WTC11 (cell line): ENCODE results near the gene ACRV1. TPM values are rescaled to one million over a fixed set of nuclear protein-coding genes. Genes with fewer than 3 reads are reported as not detected.

Experiments used
- ATAC-seq: fragments of 200-7000 bp; cut with Tn5 transposase; 2 replicates; pipeline ENCODE4 v1.10.0; 2021; ENCODE audit warnings: mild to moderate bottlenecking, moderate library complexity
- CTCF ChIA-PET: fragments of 300-600 bp; sonication (Branson Sonifier 250); formaldehyde crosslinking; loops from one replicate; lab custom pipeline; 2021; ENCODE audit warnings: antibody characterized with exemption; lab: Charles Lee
- POLR2A ChIA-PET: fragments of 350-600 bp; sonication (Branson Sonifier 250); formaldehyde crosslinking; loops from one replicate; lab custom pipeline; 2021; ENCODE audit warnings: antibody characterized with exemption; lab: Charles Lee
- DNase-seq: peaks from one replicate; pipeline ENCODE4 v3.0.0; 2021; ENCODE audit warnings: low spot score
- H3K27ac Mint-ChIP-seq: 2 replicates; pipeline ENCODE4 v1.8.0; 2021; ENCODE audit warnings: mixed read lengths
- H3K27me3 Mint-ChIP-seq: 2 replicates; pipeline ENCODE4 v1.8.0; 2021; ENCODE audit warnings: low read depth, mild to moderate bottlenecking, moderate library complexity, mixed read lengths
- H3K36me3 Mint-ChIP-seq: 2 replicates; pipeline ENCODE4 v1.8.0; 2021; ENCODE audit warnings: mixed read lengths
- H3K4me1 Mint-ChIP-seq: 2 replicates; pipeline ENCODE4 v1.8.0; 2022; ENCODE audit warnings: mixed read lengths
- H3K4me3 Mint-ChIP-seq: 2 replicates; pipeline ENCODE4 v1.8.0; 2021; ENCODE audit warnings: mild to moderate bottlenecking, moderate library complexity, mixed read lengths
- H3K9me3 Mint-ChIP-seq: 2 replicates; pipeline ENCODE4 v1.8.0; 2021; ENCODE audit warnings: mixed read lengths
- AFF4 ChIP-seq: sonication (generic); formaldehyde crosslinking; IDR thresholded peaks from 2 replicates; pipeline ENCODE4 v1.8.1; 2023; ENCODE audit warnings: mild to moderate bottlenecking, missing genetic modification reagents, borderline replicate concordance
- ATF2 ChIP-seq: sonication (generic); formaldehyde crosslinking; IDR thresholded peaks from 2 replicates; pipeline ENCODE4 v1.8.1; 2022; ENCODE audit warnings: low read depth, missing genetic modification reagents, borderline replicate concordance
- CREB1 ChIP-seq: sonication (generic); formaldehyde crosslinking; IDR thresholded peaks from 2 replicates; pipeline ENCODE4 v1.8.0; 2023; ENCODE audit warnings: mild to moderate bottlenecking, missing genetic modification reagents
- ERG ChIP-seq: fragments of 250-450 bp; sonication (Bioruptor Pico); IDR thresholded peaks from 2 replicates; pipeline ENCODE4 v1.8.0; 2021; ENCODE audit warnings: mild to moderate bottlenecking
- NR2C2 ChIP-seq: sonication (generic); formaldehyde crosslinking; IDR thresholded peaks from 2 replicates; pipeline ENCODE4 v1.8.0; 2022; ENCODE audit warnings: mild to moderate bottlenecking, missing genetic modification reagents
- PRRX2 ChIP-seq: fragments of 250-450 bp; sonication (Bioruptor Pico); IDR thresholded peaks from 2 replicates; pipeline ENCODE4 v1.8.0; 2021; ENCODE audit warnings: mild to moderate bottlenecking
- SMAD4 ChIP-seq: sonication (generic); formaldehyde crosslinking; IDR thresholded peaks from 2 replicates; pipeline ENCODE4 v1.8.0; 2022; ENCODE audit warnings: mild to moderate bottlenecking, missing genetic modification reagents
- SP1 ChIP-seq: sonication (generic); formaldehyde crosslinking; conservative IDR thresholded peaks from 2 replicates; pipeline ENCODE4 v1.8.1; 2022; ENCODE audit warnings: missing genetic modification reagents
- STAT6 ChIP-seq: sonication (generic); formaldehyde crosslinking; conservative IDR thresholded peaks from 2 replicates; pipeline ENCODE4 v1.8.1; 2023; ENCODE audit warnings: mild to moderate bottlenecking, low read depth, missing genetic modification reagents, moderate library complexity
- TEAD1 ChIP-seq: sonication (generic); formaldehyde crosslinking; IDR thresholded peaks from 2 replicates; pipeline ENCODE4 v1.8.0; 2022; ENCODE audit warnings: mild to moderate bottlenecking, missing genetic modification reagents
- TP53 ChIP-seq: sonication (generic); formaldehyde crosslinking; IDR thresholded peaks from 2 replicates; pipeline ENCODE4 v1.8.1; 2023; ENCODE audit warnings: mild to moderate bottlenecking, missing genetic modification reagents
- ZBTB43 ChIP-seq: sonication (generic); formaldehyde crosslinking; IDR thresholded peaks from 2 replicates; pipeline ENCODE4 v1.8.1; 2023; ENCODE audit warnings: mild to moderate bottlenecking, missing genetic modification reagents
- ZMAT4 ChIP-seq: fragments of 250-450 bp; sonication (Bioruptor Pico); IDR thresholded peaks from 2 replicates; pipeline ENCODE4 v1.9.0; 2021; ENCODE audit warnings: mild to moderate bottlenecking
- ZNF121 ChIP-seq: sonication (generic); formaldehyde crosslinking; IDR thresholded peaks from 2 replicates; pipeline ENCODE4 v1.8.0; 2023; ENCODE audit warnings: missing genetic modification reagents
- ZNF416 ChIP-seq: fragments of 250-450 bp; sonication (Bioruptor Pico); IDR thresholded peaks from 2 replicates; pipeline ENCODE4 v1.9.0; 2021; ENCODE audit warnings: mild to moderate bottlenecking, inconsistent platforms
- ZNF423 ChIP-seq: fragments of 250-450 bp; sonication (Bioruptor Pico); IDR thresholded peaks from 2 replicates; pipeline ENCODE4 v2.1.2; 2022; ENCODE audit warnings: mild to moderate bottlenecking, moderate library complexity
- total RNA-seq: library from RNA; stranded (reverse); gene quantifications from 3 replicates; pipeline ENCODE4 v1.2.3, GENCODE V29; 2021

Gene ACRV1
- total RNA-seq, 1 experiment from 2014 or later: not detected

GRCh38 chr11:125688066-125688465 lies 7.4 kb upstream of the ACRV1 start:
- Mint-ChIP-seq H3K4me3 (no peak overlapping the region), H3K9me3 (peaks cover 24% of the 10 kb centered on the region), H3K27ac (no peak overlapping the region), H3K36me3 (peaks cover 40% of the 10 kb centered on the region), H3K4me1 (peaks cover 34% of the 10 kb centered on the region), H3K27me3 (no peaks in the 10 kb centered on the region; the same call in 1 of the 2 replicates)
- POLR2A ChIA-PET: interaction anchor here (0.7 kb wide), 1 partner anchor 10 kb away, joined by 3 read pairs; no protein-coding TSS in a partner anchor
- TF ChIP-seq AFF4: no peak
- no peak for TF ChIP-seq CREB1
- ATAC-seq (no peak), DNase-seq (no peak)
- CTCF ChIA-PET: interaction anchor here (0.6 to 1.6 kb wide), 3 partner anchors 8 to 63 kb away, joined by 3 to 6 read pairs (median 3); no protein-coding TSS in a partner anchor

GRCh38 chr11:125685228-125685627 lies 4.6 kb upstream of the ACRV1 start:
- DNase-seq: no peak
- Mint-ChIP-seq H3K27me3 (no peaks in the 10 kb centered on the region; the same call in 1 of the 2 replicates), H3K9me3 (peaks cover 24% of the 10 kb centered on the region), H3K4me3 (peak overlapping the region; percentile 11)
- POLR2A ChIA-PET: no interaction called here
- ATAC-seq: peak; percentile 60
- no peak for TF ChIP-seq TP53 (CRISPR knock-in tag)
- no peak for TF ChIP-seq ATF2 (CRISPR knock-in tag)
- TF ChIP-seq ZBTB43 (CRISPR knock-in tag): no peak
- no peak for TF ChIP-seq AFF4
- no peak for TF ChIP-seq NR2C2 (CRISPR knock-in tag)
- TF ChIP-seq SMAD4 (CRISPR knock-in tag): no peak
- no peak for TF ChIP-seq SP1 (CRISPR knock-in tag)
- TF ChIP-seq ERG (CRISPR knock-in tag): no peak
- no peak for TF ChIP-seq ZNF423 (CRISPR knock-in tag)
- TF ChIP-seq STAT6 (CRISPR knock-in tag): no peak
- TF ChIP-seq CREB1: no peak
- no peak for TF ChIP-seq PRRX2 (CRISPR knock-in tag)
- no peak for TF ChIP-seq ZMAT4 (CRISPR knock-in tag)
- no peak for TF ChIP-seq ZNF121 (CRISPR knock-in tag)
- no peak for TF ChIP-seq ZNF416 (CRISPR knock-in tag)
- no peak for TF ChIP-seq TEAD1 (CRISPR knock-in tag)
- TF ChIP-seq, all 79 proteins: peak for 0
- Mint-ChIP-seq H3K27ac (peak overlapping the region; percentile 16; the same call in 1 of the 2 replicates), H3K36me3 (peaks cover 40% of the 10 kb centered on the region), H3K4me1 (peaks cover 41% of the 10 kb centered on the region)
- CTCF ChIA-PET: interaction anchor here (1.2 kb wide), 1 partner anchor 18 kb away, joined by 5 read pairs; no protein-coding TSS in a partner anchor
